Mesothelial cell of epicardium (in vitro differentiated cells): ENCODE measurements around the gene RDH14. TPM values are rescaled to one million over a fixed set of nuclear protein-coding genes. Genes with fewer than 3 reads are reported as not detected.

Experiments used
- DNase-seq, 2 experiments: peaks; one replicate each; pipeline ENCODE4 v3.0.0; 2021; ENCODE audit warnings: low spot score in 2 of 2; ENCODE audit not compliant: unreplicated experiment in 2 of 2
- H3K27ac Mint-ChIP-seq: 2 replicates; pipeline ENCODE4 v1.8.0; 2021; ENCODE audit warnings: mixed read lengths
- H3K27me3 Mint-ChIP-seq: 2 replicates; pipeline ENCODE4 v1.8.0; 2021; ENCODE audit warnings: low read depth, mixed read lengths
- H3K36me3 Mint-ChIP-seq: 2 replicates; pipeline ENCODE4 v1.8.0; 2021; ENCODE audit warnings: mixed read lengths
- H3K4me1 Mint-ChIP-seq: 2 replicates; pipeline ENCODE4 v1.8.0; 2021; ENCODE audit warnings: mixed read lengths
- H3K4me3 Mint-ChIP-seq: 2 replicates; pipeline ENCODE4 v1.8.0; 2021; ENCODE audit warnings: mild to moderate bottlenecking, moderate library complexity, mixed read lengths
- H3K9me3 Mint-ChIP-seq: 2 replicates; pipeline ENCODE4 v1.8.0; 2021; ENCODE audit warnings: mixed read lengths
- total RNA-seq: library from RNA; stranded (reverse); gene quantifications from 3 replicates; pipeline ENCODE4 v1.2.1, GENCODE V29; 2021
- TF ChIP-seq, protein P1 (sequence below): fragments of 200-600 bp; sonication (generic); IDR thresholded peaks from one replicate; pipeline ENCODE4 v1.5.0; 2021; ENCODE audit warnings: antibody characterized with exemption; ENCODE audit not compliant: unreplicated experiment

The RDH14 gene
- total RNA-seq, 1 donor from 2014 or later, result 22.3 TPM

DNA sequence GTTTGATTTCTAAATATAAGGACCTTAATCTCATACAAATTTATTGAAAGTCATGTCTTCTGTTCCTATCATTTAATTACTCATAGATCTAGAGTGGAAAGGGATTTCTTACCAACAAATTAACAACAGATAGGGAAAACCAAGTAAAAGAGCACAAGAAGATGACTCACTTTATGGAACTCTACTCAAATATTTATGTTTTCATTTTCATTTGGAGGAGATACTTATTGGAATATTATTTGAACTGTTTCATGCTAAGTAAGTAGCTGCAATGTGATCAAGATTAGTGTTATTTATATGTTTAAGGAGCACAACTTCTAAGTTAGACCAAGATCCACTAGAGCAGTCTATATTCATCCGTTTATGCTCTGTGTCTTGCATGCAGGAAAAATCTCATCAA, 27.6 kb upstream of the RDH14 start:
- TF ChIP-seq, protein P1, sequence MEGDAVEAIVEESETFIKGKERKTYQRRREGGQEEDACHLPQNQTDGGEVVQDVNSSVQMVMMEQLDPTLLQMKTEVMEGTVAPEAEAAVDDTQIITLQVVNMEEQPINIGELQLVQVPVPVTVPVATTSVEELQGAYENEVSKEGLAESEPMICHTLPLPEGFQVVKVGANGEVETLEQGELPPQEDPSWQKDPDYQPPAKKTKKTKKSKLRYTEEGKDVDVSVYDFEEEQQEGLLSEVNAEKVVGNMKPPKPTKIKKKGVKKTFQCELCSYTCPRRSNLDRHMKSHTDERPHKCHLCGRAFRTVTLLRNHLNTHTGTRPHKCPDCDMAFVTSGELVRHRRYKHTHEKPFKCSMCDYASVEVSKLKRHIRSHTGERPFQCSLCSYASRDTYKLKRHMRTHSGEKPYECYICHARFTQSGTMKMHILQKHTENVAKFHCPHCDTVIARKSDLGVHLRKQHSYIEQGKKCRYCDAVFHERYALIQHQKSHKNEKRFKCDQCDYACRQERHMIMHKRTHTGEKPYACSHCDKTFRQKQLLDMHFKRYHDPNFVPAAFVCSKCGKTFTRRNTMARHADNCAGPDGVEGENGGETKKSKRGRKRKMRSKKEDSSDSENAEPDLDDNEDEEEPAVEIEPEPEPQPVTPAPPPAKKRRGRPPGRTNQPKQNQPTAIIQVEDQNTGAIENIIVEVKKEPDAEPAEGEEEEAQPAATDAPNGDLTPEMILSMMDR, result no peak
- H3K27me3 Mint-ChIP-seq, result no peaks in the 10 kb centered on the region

DNA sequence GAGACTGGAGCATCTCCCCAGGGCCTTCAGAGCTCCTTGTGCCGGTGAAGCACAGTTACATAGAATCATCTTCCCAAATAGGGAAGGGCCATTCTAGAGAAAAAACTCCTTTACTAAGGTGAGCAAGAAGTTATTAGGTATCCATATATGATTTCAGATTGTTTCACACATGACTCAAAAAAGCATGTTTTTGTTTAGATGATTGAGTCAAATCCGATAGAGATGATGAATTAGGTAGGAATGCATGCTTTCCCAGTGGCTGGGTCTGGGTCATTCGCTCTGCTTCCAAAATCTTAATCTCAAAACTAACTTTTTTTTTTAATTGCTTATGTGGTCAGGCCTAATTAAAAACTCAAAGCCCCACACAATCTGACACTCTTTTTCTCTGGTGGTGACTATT, 25.1 kb upstream of the RDH14 start:
- TF ChIP-seq, protein P1, result no peak
- H3K9me3 Mint-ChIP-seq, result peaks cover 22% of the 10 kb centered on the region
- no peak for DNase-seq
- no peak overlapping the region for H3K27ac Mint-ChIP-seq
- H3K36me3 Mint-ChIP-seq, result peaks cover 15% of the 10 kb centered on the region
- H3K27me3 Mint-ChIP-seq, result no peaks in the 10 kb centered on the region
- H3K4me3 Mint-ChIP-seq, result no peak overlapping the region
- H3K4me1 Mint-ChIP-seq, result no peaks in the 10 kb centered on the region

More for the DNA sequence above, 27.6 kb upstream of the RDH14 start:
- Mint-ChIP-seq H3K4me1 (no peaks in the 10 kb centered on the region), H3K4me3 (no peak overlapping the region), H3K9me3 (peaks cover 22% of the 10 kb centered on the region), H3K36me3 (peaks cover 15% of the 10 kb centered on the region), H3K27ac (no peak overlapping the region)
- DNase-seq, result no peak

DNA sequence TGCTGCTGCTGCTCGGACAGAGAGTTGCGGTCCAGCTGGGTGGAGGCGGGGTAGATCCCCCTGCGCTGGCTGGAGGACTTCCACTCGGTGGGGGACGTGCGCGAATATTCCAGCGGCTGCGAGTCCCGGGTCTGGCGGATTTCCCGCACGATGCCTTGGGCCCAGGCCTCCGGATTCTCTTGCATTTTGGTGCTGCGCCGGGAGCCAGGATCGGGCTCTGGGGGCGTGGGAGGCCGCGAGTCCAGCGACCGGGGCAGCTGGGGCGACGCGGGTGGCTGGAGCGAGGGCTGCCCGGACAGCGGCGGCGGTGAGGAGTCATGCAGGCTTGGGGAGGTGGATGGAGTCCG, 24.1 kb upstream of the RDH14 start:
- DNase-seq, result no peak
- H3K4me3 Mint-ChIP-seq, result no peak overlapping the region
- TF ChIP-seq, protein P1, result no peak
- no peak overlapping the region for H3K27ac Mint-ChIP-seq
- no peaks in the 10 kb centered on the region for H3K27me3 Mint-ChIP-seq
- H3K36me3 Mint-ChIP-seq, result peaks cover 15% of the 10 kb centered on the region
- H3K9me3 Mint-ChIP-seq, result peaks cover 23% of the 10 kb centered on the region
- no peaks in the 10 kb centered on the region for H3K4me1 Mint-ChIP-seq

DNA sequence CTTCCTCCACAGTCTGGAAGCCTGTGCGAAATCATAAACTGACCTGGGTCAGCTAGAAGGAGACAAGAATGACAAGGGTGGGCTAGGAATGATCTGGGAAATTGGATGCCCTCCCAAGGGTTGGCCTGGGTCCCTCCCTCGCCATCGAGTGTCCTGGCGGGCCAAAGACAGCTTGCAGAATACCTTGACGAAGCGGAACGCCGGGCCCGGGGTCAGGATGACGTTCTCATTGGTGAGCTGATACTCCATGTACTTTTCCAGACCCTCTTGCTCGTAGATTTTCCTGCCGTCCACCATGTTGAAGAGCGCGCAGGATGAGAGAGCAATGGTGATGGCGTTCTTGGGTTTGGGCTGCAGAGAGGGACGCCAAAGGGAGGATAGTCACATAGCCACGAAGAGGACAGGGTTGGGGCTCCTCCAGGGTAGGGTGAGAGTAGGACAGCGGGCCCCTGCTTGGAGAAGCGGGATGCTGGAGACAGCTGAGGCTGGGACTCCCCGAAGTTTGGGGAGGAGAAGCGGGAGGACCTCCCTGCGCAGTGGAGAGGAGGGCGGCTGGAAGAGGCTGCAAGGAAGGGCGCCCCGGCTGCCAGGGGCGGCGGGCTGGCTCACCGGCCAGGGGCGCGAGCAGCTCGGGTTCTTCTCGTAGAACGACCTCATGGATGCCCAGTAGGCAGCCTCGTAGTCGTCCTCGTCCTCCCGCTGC, 23.6 kb upstream of the RDH14 start:
- H3K4me3 Mint-ChIP-seq, result no peak overlapping the region
- no peak for DNase-seq
- no peaks in the 10 kb centered on the region for H3K4me1 Mint-ChIP-seq
- TF ChIP-seq, protein P1, result no peak
- no peak overlapping the region for H3K27ac Mint-ChIP-seq
- no peaks in the 10 kb centered on the region for H3K27me3 Mint-ChIP-seq
- peaks cover 15% of the 10 kb centered on the region for H3K36me3 Mint-ChIP-seq
- H3K9me3 Mint-ChIP-seq, result peaks cover 28% of the 10 kb centered on the region

DNA sequence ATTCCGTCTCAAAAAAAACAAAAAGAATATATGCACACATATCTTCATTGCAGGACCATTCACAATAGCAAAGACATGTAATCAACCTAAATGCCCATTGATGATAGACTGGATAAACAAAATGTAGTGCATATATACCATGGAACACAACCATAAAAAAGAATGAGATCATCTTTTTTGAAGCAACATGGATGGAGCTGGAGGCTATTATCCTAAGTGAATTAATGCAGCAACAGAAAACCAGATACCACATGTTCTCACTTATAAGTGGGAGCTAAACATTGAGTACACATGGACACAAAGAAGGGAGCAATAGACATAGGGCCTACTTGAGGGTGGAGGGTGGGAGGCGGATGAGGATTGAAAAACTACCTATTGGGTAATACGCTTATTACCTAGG, 20.2 kb upstream of the RDH14 start:
- Mint-ChIP-seq H3K27ac (no peak overlapping the region), H3K9me3 (peaks cover 39% of the 10 kb centered on the region), H3K36me3 (peaks cover 18% of the 10 kb centered on the region), H3K27me3 (no peaks in the 10 kb centered on the region), H3K4me1 (no peaks in the 10 kb centered on the region), H3K4me3 (no peak overlapping the region)
- TF ChIP-seq, protein P1, result no peak
- no peak for DNase-seq
